ENCODE data around the gene F10.

DNA sequence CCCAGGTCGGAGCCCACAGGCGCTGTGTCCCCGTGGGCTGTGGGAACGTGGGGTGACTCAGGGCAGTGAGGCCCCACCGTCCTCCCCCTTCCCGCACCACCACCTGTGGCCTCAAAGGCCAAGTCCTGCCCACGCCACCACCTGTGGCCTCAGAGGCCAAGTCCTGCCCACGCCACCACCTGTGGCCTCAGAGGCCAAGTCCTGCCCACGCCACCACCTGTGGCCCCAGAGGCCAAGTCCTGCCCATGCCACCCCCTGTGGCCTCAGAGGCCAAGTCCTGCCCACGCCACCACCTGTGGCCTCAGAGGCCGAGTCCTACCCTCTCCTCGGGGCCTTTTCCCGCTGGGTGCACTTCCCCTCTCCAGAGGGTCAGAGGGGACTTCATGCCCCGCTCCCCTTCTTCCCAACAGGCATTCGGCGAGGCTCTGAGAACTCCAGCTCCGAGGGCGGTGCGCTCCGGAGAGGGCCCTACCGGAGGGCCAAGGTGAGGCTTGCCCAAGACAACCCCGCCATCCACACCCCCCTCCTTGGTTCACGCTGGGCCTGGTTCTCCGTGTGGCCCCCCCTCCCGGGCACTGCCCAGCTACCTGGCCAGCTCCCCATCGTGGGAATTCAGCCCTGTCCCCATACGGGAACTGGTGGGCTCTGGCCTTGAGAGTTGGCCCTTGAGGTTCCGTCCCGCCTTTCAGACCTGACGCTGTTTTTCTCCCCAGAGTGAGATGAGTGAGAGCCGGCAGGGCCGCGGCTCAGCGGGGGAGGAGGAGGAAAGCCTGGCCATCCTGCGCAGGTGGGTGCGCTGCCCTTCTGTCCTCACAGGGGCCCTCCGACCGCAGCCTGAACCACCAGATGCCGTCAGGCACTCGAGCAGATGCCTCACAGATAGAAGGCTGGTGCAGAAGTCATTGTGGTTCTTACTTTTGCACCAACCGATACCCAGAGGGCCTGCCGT, 44.4 kb upstream of the F10 start:
- TF ChIP-seq CTCF (IDR thresholded peaks at IDR 0.05) (no peak), POLR2AphosphoS5 (IDR thresholded peaks at IDR 0.05) (no peak), POLR2A (IDR thresholded peaks at IDR 0.05) (no peak)

Measured in prostate gland (tissue), 2 donors.